Measurements from ENCODE around the gene DGKI. TPM values are rescaled to one million over a fixed set of nuclear protein-coding genes. Genes with fewer than 3 reads are reported as not detected.

DGKI gene
- total RNA-seq, 1 experiment from 2014 or later: 0.41 TPM

GRCh38 chr7:137342828-137343261 lies 503.9 kb downstream of the DGKI start:
- BruUV-seq (replicated peaks): no TSS peak
- no peak overlapping the region for H3K4me3 ChIP-seq
- intact Hi-C loops (cut with micrococcal nuclease; ENCODE audit: unreplicated experiment): loop anchor here (5.0 kb wide), 1 partner anchor 249 kb away; no protein-coding TSS in a partner anchor

DNA sequence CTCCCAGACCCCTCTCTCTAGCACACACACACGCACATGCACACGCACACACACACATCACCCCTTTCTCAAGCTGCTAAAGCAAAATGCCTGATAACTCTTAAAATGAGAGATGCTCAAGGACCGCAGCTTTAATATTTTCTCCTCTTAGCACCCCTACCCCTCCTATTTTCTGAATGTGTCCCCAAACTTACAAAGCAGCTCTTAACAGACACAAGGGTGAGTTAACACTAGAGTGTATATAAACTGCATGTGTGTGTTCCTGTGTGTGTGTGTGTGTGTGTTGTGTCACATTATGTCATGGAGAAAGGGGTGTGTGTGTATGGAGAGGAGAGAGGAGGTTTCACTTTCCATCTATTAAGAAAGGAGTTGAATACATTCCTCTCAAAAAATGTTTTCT lies 504.5 kb downstream of the DGKI start:
- Histone ChIP-seq H3K4me1 (replicated peaks; ENCODE audit: insufficient read depth) (no peaks in the 10 kb centered on the region), H3F3A (ENCODE audit: insufficient read depth, low read depth) (no peaks in the 10 kb centered on the region), H3K79me2 (ENCODE audit: low read depth) (no peaks in the 10 kb centered on the region), H3K36me3 (ENCODE audit: low read depth) (no peaks in the 10 kb centered on the region), H2AFZ (no peak overlapping the region), H3K9me3 (ENCODE audit: insufficient read depth, low read depth) (no peaks in the 10 kb centered on the region), H3K27me3 (ENCODE audit: insufficient read depth, low read depth) (peaks cover 19% of the 10 kb centered on the region; the same call in 1 of the 2 replicates), H4K20me1 (ENCODE audit: insufficient read depth) (no peaks in the 10 kb centered on the region), H3K27ac (no peak overlapping the region), H3K4me3 (no peak overlapping the region), H3K9me2 (ENCODE audit: insufficient read depth) (no peaks in the 10 kb centered on the region), H3K4me2 (no peak overlapping the region)
- TF ChIP-seq EZH2 (IDR thresholded peaks at IDR 0.05; ENCODE audit: low read depth) (no peak), CTCF (conservative IDR thresholded peaks at IDR 0.05) (no peak)
- intact Hi-C loops (cut with micrococcal nuclease; ENCODE audit: unreplicated experiment): loop anchor here (5.0 kb wide), 1 partner anchor 250 kb away; no protein-coding TSS in a partner anchor
- POLR2A ChIA-PET (ENCODE audit: unreplicated experiment): no interaction called here
- no peak for DNase-seq
- no TSS peak for BruUV-seq (replicated peaks)
- CTCF ChIA-PET: no interaction called here

More at GRCh38 chr7:137342828-137343261, 503.9 kb downstream of the DGKI start:
- no peak for TF ChIP-seq EZH2 (IDR thresholded peaks at IDR 0.05; ENCODE audit: low read depth)
- TF ChIP-seq CTCF (conservative IDR thresholded peaks at IDR 0.05): no peak
- no peaks in the 10 kb centered on the region for H3K9me2 ChIP-seq (ENCODE audit: insufficient read depth)
- H3K79me2 ChIP-seq (ENCODE audit: low read depth): no peaks in the 10 kb centered on the region
- ChIA-PET POLR2A (ENCODE audit: unreplicated experiment) (no interaction called here), CTCF (no interaction called here)
- peaks cover 19% of the 10 kb centered on the region; the same call in 1 of the 2 replicates for H3K27me3 ChIP-seq (ENCODE audit: insufficient read depth, low read depth)
- no peaks in the 10 kb centered on the region for H3F3A ChIP-seq (ENCODE audit: insufficient read depth, low read depth)
- no peaks in the 10 kb centered on the region for H3K4me1 ChIP-seq (replicated peaks; ENCODE audit: insufficient read depth)
- H4K20me1 ChIP-seq (ENCODE audit: insufficient read depth): no peaks in the 10 kb centered on the region
- no peaks in the 10 kb centered on the region for H3K36me3 ChIP-seq (ENCODE audit: low read depth)
- DNase-seq: no peak
- H3K9me3 ChIP-seq (ENCODE audit: insufficient read depth, low read depth): no peaks in the 10 kb centered on the region
- no peak overlapping the region for H3K27ac ChIP-seq
- no peak overlapping the region for H2AFZ ChIP-seq
- H3K4me2 ChIP-seq: peak overlapping the region; percentile 58

DNA sequence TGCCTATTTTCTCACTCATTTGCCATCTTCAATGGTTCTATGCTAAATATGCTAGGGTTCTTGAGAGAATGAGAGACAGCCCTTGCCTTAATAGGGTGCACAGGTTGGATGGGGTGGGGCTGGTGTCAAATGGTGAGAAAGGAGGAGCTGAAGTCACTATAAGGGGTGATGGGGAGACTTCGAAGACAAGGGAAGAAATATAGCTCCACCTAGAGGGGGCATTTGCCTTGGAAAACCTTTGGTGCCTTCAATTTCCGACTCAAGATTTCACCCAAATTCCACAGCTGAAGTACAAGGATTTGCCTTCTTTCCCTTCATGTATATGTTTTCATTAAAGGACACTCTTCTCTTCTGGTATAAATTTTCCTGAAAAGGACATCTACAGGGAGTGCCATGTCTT lies 508.9 kb downstream of the DGKI start:
- no peaks in the 10 kb centered on the region for H3K36me3 ChIP-seq (ENCODE audit: low read depth)
- H2AFZ ChIP-seq: no peak overlapping the region
- no peak overlapping the region for H3K4me2 ChIP-seq
- H3K4me3 ChIP-seq: no peak overlapping the region
- intact Hi-C loops (cut with micrococcal nuclease; ENCODE audit: unreplicated experiment): no loop called here
- H3K27me3 ChIP-seq (ENCODE audit: insufficient read depth, low read depth): peaks cover 5% of the 10 kb centered on the region; the same call in 1 of the 2 replicates
- H3K27ac ChIP-seq: no peak overlapping the region
- ChIA-PET CTCF (no interaction called here), POLR2A (ENCODE audit: unreplicated experiment) (no interaction called here)
- H3K4me1 ChIP-seq (replicated peaks; ENCODE audit: insufficient read depth): no peaks in the 10 kb centered on the region
- H3F3A ChIP-seq (ENCODE audit: insufficient read depth, low read depth): no peaks in the 10 kb centered on the region
- H3K79me2 ChIP-seq (ENCODE audit: low read depth): no peaks in the 10 kb centered on the region
- H3K9me3 ChIP-seq (ENCODE audit: insufficient read depth, low read depth): no peaks in the 10 kb centered on the region
- no peaks in the 10 kb centered on the region for H4K20me1 ChIP-seq (ENCODE audit: insufficient read depth)
- DNase-seq: no peak
- TF ChIP-seq EZH2 (IDR thresholded peaks at IDR 0.05; ENCODE audit: low read depth): no peak
- peak; percentile 34; the same call in 1 of the 2 replicates for TF ChIP-seq CTCF (conservative IDR thresholded peaks at IDR 0.05)
- H3K9me2 ChIP-seq (ENCODE audit: insufficient read depth): no peaks in the 10 kb centered on the region
- no TSS peak for BruUV-seq (replicated peaks)
